GM12864 (cell line): ENCODE results near the gene NR2F1.

Source experiments
- DNase-seq: peaks from one replicate; pipeline ENCODE4 v3.0.0-alpha.2; 2011; ENCODE audit warnings: low read depth
- H3K4me3 ChIP-seq: 2 replicates; pipeline ENCODE4 v1.5.1; 2011; ENCODE audit warnings: mild to moderate bottlenecking, low read depth, low read length, control low read depth
- TF ChIP-seq, protein P1 (sequence below): IDR thresholded peaks from 2 replicates; pipeline ENCODE4 v1.5.1; 2011; ENCODE audit warnings: low read depth, mild to moderate bottlenecking, moderate library complexity, low read length, control low read depth, inconsistent platforms; ENCODE audit errors: missing control alignments

NR2F1 gene

DNA sequence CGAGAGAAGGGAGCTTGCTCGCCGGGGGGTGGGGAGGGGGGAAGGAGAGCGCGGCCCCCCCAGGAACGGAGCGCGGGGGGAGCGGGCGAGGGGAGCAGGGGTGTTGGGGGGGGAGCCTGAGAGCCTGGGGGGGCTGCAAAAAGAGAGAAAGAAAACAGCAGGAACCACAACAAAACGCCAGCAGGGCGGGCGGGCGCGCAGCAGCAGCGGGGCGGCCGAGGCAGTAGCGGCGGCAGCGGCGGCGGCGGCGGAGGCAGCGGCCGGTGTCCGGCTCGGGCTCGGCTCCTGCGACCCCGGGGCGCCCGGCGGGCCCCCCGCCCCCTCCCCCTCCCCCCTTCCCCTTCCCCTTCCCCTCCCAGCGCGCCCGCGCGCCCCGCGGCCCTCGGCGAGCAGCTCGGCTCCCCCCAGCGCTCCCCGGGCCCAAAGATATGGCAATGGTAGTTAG is 1.6 kb downstream of the NR2F1 start:
- TF ChIP-seq, protein P1, sequence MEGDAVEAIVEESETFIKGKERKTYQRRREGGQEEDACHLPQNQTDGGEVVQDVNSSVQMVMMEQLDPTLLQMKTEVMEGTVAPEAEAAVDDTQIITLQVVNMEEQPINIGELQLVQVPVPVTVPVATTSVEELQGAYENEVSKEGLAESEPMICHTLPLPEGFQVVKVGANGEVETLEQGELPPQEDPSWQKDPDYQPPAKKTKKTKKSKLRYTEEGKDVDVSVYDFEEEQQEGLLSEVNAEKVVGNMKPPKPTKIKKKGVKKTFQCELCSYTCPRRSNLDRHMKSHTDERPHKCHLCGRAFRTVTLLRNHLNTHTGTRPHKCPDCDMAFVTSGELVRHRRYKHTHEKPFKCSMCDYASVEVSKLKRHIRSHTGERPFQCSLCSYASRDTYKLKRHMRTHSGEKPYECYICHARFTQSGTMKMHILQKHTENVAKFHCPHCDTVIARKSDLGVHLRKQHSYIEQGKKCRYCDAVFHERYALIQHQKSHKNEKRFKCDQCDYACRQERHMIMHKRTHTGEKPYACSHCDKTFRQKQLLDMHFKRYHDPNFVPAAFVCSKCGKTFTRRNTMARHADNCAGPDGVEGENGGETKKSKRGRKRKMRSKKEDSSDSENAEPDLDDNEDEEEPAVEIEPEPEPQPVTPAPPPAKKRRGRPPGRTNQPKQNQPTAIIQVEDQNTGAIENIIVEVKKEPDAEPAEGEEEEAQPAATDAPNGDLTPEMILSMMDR = no peak
- DNase-seq = no peak
- H3K4me3 ChIP-seq = peak overlapping the region; percentile 35; the same call in 1 of the 2 replicates

DNA sequence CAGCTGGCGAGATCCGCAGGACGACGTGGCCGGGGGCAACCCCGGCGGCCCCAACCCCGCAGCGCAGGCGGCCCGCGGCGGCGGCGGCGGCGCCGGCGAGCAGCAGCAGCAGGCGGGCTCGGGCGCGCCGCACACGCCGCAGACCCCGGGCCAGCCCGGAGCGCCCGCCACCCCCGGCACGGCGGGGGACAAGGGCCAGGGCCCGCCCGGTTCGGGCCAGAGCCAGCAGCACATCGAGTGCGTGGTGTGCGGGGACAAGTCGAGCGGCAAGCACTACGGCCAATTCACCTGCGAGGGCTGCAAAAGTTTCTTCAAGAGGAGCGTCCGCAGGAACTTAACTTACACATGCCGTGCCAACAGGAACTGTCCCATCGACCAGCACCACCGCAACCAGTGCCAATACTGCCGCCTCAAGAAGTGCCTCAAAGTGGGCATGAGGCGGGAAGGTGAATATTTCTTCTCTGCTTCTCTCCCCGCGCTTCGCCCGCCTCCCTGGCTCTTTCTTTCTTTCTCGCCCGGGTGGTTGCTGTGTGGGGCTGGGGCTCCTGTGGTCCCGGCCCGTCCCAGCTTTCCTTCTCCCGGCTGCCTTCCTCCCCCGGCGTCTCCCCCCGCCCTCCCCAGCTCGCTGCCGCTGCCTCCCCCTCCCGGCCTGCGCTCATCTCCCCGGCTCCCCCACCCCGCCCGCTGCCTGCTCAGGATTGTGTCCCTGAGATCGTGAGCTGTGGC is 2.2 kb downstream of the NR2F1 start:
- H3K4me3 ChIP-seq = peak overlapping the region; percentile 18
- TF ChIP-seq, protein P1 = no peak
- no peak for DNase-seq

DNA sequence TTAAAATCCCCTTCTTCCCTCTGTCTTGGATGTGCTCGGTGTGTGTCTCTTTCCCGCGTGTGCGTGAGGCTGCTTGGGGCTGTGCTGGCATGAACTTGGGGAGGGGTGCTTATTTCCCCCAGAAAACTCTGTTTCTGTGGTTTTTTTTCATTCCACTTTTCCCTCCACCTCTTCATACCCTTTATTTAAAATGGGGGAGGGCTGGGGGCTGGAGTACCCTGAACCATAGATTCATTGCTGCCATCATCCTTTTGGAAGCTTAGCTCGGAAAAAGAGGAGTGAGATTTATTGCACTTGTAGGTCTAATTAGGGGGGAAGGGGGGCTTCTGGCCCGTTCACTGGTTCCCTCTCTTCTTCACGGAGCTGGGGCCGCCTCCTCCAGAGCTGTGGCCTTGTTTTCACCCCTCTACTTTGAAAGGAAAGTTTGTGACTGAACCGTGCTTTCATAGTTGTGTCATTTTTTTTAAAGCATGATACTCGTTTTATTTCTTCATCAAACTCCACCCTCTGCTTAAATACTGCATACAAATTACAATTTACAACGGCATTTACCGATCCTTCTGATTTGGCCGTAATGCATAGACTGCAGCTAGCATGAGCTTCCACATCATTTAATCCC is 2.9 kb downstream of the NR2F1 start:
- H3K4me3 ChIP-seq = no peak overlapping the region
- DNase-seq = no peak
- TF ChIP-seq, protein P1 = no peak

DNA sequence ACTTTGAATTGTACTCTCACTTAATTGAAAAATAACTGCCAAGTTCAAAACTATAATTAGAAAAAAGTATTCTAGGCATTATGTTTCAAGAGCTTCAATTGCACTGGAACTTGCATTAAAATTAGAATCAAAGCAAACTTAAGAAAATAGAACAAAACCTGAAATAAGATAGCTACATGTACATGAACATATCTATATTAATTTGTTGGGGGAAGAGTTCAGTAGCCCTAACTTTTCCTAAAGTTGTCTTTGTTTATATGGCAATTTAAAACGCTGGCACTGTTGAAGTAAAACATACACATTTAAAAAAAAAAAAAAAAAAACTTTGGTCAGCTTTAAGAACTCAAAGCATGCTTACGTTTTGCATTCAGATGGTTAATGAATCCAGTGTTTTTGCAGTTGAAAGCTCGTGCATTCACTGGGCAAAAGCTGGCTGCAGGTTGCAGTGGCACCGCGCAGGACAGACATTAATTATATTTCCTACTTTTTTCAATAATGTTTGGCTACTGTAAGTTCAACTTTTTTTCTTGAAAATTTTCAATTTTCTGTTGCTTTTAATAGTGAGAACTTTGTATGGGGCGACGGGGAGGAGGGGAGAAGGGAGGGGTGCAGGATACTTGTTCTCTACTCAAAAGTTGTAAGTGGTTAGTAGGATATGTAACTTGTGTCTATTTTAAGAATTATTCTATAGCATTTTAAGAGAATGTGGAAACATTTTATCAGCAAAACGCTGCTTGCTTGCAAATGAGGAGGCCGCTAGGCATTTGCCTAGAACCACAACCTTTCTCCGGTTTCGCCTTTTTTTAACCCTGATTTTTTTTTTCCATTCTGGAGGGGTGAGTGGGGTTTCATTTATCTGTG is 3.9 kb downstream of the NR2F1 start:
- DNase-seq = no peak
- no peak overlapping the region for H3K4me3 ChIP-seq

DNA sequence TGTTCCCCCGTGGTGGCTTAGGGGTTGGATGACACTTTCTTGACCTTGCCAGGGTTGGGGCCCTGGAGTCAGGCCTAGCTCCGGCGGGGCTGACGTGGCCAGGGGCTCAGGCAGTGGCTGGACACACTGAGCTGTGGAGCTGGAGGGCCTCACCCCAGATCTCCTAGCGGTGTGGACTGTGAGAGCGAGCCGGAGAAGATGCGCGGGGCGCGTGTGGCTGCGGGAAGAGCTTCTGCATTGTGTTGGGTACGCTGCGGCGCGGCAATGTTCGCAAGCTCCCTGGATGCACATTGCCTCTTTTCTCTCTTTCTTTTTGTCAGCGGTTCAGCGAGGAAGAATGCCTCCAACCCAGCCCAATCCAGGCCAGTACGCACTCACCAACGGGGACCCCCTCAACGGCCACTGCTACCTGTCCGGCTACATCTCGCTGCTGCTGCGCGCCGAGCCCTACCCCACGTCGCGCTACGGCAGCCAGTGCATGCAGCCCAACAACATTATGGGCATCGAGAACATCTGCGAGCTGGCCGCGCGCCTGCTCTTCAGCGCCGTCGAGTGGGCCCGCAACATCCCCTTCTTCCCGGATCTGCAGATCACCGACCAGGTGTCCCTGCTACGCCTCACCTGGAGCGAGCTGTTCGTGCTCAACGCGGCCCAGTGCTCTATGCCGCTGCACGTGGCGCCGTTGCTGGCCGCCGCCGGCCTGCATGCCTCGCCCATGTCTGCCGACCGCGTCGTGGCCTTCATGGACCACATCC is 4.8 kb downstream of the NR2F1 start:
- TF ChIP-seq, protein P1 = no peak
- no peak overlapping the region for H3K4me3 ChIP-seq
- no peak for DNase-seq

More for the DNA sequence above, 3.9 kb downstream of the NR2F1 start:
- TF ChIP-seq, protein P1 = no peak

DNA sequence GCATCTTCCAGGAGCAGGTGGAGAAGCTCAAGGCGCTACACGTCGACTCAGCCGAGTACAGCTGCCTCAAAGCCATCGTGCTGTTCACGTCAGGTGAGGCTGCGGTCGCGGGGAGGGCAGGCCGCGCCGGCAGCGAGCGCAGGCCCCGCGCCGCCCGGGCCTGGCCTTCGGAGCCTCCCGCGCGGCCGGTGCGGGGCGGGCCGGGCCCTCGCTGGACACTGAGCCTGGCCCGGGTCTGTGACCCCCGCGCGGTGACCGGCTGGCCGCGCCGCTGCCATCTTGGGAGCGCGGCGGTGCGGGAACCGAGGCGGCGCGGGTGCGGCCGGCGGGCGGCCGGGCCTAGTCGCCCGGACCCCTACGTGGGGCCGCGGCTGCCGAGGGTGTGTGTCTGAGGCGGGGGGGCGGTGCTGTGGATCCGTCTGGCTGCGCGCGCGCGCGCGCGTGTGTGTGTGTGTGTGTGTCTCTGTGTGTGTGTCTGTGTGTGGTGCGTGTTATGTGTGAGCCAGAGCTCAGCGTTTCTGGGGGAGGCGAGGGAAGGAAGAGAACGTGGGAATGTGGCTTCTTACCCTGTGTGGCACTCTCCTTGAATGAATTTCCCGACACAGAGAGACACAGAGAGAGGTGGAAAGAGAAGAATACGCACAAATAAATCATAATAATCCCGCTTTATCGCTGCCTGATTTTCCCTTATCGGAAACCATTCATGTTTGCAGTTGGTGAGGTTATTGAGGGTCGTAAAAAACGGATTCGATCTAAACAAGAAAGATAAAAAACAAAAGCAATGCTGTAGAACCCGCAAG is 5.5 kb downstream of the NR2F1 start:
- no peak for DNase-seq
- H3K4me3 ChIP-seq = no peak overlapping the region
- TF ChIP-seq, protein P1 = no peak
